ENCODE data around the gene PIK3CA.
"Not testable (repeated sequence)": the region's sequence is repeated elsewhere in the genome, so short reads cannot be mapped to it uniquely, and the experiment has no call there.

Gene PIK3CA

DNA sequence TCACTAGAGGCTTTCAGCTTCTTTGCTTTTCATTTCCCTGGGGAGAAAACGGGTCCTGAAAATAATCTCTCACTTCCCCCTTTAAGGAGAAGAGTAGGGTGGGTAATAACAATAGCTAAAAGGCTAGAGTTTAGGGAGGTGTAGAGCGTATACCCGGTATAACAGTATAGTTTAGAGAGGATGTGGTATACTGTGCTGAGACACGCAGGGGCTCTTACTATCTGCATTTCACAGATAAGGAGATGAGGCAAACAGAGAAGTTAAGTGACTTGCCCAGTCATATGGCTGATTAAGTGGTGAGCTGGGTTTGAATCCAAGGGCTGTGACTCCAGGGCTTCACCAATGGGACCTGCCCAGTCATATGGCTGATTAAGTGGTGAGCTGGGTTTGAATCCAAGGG, 117.7 kb downstream of the PIK3CA start:
- DNase-seq: no peak

DNA sequence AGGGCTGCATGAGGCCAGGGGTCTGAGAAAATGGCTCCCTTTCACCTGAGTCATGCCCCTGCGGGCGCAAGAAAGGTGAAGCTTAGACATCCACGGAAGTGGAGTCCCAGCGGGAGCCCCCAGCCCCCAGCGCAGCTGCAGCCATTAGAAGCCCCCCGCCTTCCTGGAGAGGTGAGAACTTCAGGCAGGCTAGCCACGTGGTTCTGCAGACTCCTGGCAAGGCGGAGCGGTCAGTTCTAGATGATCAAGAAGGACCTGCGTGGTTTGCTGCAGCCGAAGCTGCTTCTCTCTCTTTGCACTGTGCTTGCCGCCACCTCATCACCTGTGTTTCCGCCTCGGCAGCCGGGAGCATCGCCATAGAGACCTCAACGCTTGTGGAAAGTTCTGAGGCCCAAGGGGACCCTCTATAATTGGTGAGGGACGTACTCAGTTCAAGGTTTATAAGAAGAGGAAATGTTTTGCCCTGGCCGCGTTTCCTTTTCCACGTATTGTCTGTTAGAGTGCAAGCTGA, 118.6 kb downstream of the PIK3CA start:
- DNase-seq: no peak

DNA sequence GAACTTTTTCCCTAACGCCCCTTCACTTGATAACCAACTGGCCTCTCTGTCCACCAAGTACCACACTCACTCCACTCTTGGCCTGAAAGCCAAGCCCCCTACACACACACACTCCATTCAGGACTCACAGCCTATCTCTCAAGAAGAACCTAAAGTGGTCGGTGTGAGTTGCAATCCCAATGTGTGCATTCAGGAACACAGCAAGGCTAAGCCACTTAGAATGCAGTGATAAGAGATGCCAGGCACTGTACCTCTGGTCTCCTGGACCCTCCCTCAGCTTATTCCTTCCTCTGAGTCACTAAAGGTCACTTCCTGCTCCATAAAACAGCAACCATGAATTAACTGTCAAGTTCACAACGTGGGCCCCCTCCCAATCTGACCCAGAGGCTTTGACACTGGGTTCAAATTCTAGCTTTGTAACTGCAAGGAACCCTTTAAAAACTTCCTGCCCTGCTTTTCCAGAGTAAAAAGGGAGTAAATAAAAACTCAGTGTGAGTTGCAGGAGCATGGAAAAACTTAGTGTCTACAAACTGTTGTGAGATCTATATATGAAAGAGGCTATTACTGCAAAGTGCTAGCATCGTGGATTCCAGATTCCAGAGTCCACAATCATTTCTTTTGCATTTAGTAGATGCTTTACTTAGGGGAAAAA, 120.4 kb downstream of the PIK3CA start:
- no peak for DNase-seq

DNA sequence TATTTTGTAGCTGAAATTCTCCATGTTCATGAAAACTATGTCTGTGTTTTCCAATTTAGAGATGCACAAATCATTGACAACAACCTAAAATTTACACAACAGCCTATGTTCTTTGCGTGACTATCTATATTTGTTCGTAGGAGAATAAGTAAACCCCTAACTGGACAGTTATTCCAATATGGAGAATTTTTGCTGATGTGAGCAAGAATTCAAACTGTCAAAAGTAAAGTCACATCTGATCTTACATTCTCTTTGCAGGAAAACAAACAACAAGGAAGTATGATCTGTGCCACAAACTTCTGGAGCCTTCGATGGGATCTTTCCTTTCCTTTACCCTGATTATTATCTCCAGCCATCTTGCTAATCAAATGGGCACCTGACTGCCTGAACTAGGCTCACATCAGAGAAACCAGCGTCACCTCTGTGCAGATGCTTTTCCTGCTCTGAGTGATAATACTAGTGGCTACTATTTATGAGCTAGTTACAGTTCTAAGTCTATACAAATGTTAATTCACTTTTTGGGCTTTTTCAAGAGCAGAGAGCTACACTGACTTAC, 121.1 kb downstream of the PIK3CA start:
- no peak for DNase-seq

DNA sequence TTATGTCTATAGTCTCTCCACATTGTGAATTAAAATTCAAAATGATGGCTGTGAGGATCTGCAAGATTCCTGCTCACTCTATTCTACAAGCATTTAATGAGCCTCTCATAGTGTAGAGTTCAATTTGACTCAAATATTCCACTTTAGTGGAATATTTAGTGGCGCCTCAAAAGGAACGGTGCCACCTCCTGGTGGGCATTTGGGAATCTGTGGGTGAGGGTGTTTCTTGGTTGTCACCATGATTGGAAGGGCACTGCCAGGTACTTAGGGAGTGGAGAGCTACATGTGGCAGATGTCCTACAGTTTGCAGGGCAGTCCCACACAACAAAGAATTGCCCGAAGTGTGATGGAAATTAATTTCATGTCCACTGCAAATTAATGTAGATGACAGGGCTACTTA, 124.2 kb downstream of the PIK3CA start:
- DNase-seq: no peak

DNA sequence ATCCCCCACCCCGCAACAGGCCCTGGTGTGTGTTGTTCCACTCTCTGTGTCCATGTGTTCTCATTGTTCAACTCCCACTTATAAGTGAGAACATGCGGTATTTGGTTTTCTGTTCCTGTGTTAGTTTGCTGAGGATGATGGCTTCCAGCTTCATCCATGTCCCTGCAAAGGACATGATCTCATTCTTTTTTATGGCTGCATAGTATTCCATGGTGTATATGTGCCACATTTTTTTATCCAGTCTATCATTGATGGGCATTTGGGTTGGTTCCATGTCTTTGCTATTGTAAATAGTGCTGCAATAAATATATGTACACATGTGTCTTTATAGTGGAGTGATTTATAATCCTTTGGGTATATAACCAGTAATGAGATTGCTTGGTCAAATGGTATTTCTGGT, 126.3 kb downstream of the PIK3CA start:
- not testable (repeated sequence) for DNase-seq

DNA sequence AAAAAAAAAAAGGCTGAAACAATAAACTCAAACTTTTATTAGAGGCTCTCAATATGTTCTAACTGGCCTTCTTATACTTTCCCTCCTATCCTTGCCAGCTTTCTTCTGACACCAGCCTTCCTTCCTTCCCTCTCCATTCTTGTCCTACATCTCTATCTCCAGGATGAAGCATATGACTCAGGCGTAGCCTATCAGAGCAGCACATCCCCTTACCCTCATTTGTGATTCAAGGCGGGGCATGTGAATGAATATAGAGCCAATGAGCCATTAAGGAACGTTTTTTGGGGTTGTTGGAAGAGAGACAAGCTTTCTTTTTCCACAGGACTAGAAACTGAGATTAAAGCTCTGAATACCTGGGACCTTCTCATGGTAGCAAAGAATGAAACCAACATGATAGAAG, 127.8 kb downstream of the PIK3CA start:
- DNase-seq: no peak

DNA sequence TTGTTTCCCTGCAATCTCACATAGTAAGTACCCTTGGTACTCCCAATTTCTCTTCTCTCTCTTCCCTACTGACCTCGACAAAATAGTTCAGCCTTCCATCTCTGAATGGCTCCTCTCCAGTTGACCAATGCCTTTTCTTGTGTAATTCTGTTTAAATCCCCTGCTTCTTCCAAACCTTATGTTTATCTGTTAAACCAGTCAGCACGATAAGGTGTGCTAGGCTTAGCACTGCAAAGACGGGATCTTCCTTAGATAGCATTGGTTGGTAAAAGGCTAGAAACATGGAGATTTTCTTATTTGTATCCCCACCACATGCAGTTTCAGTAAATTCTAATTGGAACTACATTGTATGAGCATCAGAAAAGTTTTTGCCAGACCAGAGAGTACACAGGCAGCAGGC, 128.6 kb downstream of the PIK3CA start:
- no peak for DNase-seq

DNA sequence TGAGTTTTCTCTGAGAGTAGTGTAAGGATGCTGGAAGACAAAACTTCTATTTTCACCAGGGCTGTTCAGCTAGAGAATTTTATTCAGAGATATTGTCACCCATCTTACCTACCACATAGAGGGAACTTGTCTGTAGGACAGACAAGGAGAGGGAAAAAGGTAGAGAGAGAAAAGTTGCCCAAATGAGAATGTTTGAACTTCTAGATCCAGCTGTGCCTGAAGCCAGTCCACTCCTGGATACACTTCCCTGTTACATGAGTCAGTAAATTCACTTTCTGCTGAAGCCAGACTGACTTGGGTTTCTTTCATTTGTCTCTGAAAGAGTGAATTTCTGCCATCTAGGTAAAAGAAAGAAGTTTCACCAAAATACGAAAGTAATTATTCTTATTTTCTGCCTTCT, 130.0 kb downstream of the PIK3CA start:
- DNase-seq: no peak

DNA sequence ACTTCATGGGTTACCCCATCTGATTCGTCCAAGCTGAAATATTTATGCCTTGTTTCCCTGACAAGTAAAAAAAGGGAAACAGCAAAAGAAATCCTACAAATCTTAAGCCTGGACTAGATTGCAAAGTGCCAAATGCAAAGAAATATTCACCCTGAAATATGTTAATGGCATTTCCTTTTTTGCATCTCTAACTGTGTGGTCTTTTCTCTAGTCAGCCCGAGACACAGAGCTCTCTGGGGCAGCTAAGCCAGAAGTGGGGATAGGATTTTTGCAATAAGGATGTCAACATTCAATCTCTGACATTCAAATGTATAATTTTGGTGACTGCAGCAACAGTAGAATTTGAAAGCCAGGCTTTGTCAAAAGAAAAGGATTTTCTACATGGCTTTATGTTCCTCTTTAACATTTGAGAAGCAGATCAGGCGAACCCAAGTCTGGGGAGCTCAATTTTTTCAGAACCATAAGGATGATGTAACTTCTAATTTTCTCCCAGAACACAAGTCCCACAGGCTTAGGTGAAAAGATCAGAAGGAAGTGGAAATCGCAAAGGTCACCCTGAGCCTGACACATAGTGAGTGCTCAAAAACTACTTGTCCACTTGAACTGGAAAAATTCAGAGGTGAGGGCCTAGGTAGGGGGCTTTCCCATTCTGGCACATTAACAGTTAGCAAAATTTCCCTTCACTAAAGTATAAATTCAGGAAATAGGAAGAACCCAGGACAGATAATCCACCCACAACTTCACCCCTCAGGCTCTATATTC, 131.0 kb downstream of the PIK3CA start:
- no peak for DNase-seq

DNA sequence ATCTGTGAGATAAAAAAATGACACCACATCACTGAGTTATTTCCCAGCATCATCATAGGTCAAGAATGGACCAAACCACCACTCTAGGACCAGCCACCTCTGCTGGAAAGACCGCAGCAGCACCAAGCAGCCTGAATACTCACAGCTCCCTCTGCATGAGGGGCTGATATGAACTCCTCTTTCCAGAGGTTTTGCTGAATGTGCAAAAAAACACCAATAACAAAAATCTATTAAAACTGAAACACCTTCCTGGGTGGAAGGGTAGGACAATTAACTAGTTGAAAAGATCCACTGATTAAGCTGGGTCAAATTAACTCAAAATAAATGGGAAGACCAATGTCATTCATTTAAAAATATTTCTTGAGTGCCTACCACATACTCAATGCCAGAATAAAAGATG, 131.7 kb downstream of the PIK3CA start:
- no peak for DNase-seq

DNA sequence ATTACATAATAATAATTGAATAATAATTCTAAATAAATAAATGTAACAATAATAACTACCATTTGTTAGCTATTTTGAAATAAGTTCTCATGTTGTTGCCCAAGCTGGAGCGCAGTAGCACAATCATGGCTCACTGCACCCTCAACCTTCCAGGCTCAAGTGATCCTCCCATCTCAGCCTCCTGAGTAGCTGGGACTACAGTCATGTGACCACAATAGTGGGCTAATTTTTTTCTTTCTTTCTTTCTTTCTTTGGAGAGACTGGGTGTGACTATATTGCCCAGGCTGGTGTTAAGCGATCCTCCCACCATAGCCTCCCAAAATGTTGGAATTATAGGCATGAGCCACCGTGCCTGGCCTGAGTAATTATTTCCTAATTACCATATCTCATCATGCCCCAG, 133.7 kb downstream of the PIK3CA start:
- DNase-seq: no peak

DNA sequence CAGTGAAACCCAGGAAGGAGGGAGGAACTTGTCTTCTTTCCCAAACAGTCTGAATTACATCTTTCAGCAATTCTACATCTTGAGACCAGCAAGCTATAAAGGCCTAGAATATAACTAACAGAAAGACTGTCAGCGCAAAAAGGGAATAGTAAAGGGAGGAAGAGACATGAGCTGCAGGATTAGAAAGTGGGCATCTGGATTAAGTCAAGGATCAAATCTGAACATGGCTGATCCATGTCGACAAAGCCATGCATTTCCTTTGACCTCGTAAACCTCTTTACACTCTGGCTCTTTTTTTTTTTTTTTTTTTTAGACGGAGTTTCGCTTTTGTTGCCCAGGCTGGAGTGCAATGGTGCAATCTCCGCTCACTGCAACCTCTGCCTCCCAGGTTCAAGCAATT, 138.2 kb downstream of the PIK3CA start:
- no peak for DNase-seq

DNA sequence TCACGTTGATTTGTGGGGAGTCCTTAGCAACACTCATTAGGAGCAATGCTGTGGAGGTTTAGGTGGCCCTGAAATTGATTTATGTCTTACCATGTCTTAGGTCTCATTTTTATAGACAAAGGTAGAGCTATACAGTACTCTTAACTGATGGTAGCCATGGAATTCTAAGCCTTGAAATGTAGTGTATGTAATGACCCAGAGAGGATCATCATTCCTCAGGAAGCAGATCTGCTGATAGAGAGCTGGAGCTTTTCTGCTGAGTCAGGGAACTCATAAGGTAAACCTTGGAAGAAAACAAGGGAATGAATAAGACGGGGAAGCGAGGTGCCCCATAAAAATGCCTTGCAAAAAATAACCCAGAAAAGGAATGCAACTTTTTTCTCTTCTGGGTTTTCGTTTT, 140.7 kb downstream of the PIK3CA start:
- no peak for DNase-seq

DNA sequence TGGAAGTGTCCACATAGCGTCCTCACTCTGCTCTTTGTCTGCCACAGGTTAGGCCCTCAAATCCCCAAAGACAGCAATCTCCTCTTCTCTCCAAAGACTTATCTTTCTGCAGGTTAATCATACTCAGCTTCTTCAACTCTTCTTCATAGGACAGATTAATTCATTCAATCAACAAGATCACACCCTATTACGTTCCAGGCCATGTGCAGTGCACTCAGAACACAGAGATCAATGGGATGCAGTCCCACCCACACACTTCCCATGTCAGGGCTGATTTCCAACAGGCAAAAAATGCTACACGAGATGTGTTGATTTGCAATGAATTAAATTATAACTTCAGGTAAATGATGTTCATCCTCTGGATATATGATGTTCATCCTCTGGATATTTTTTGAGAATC, 141.1 kb downstream of the PIK3CA start:
- no peak for DNase-seq

Data from NCI-H2171 (cell line).